Neural crest cell (in vitro differentiated cells): ENCODE measurements around the gene HOXC11. TPM values are rescaled to one million over a fixed set of nuclear protein-coding genes. Genes with fewer than 3 reads are reported as not detected.
A peak's percentile ranks its signal among the peaks of the same experiment; 100 is the strongest.

Experiments used
- DNase-seq: peaks from one replicate; pipeline ENCODE4 v3.0.0; 2021; ENCODE audit warnings: low read depth, mixed read lengths, low spot score
- H3K27ac Mint-ChIP-seq: one replicate; pipeline ENCODE4 v1.8.0; 2021; ENCODE audit warnings: mild to moderate bottlenecking, mixed read lengths; ENCODE audit not compliant: unreplicated experiment
- H3K27me3 Mint-ChIP-seq: 2 replicates; pipeline ENCODE4 v1.8.0; 2021; ENCODE audit warnings: low read depth, mild to moderate bottlenecking, mixed read lengths
- H3K36me3 Mint-ChIP-seq: 2 replicates; pipeline ENCODE4 v1.8.0; 2021; ENCODE audit warnings: low read depth, mild to moderate bottlenecking, mixed read lengths
- H3K4me1 Mint-ChIP-seq: 2 replicates; pipeline ENCODE4 v1.8.0; 2021; ENCODE audit warnings: mixed read lengths
- H3K4me3 Mint-ChIP-seq: one replicate; pipeline ENCODE4 v1.8.0; 2021; ENCODE audit warnings: mild to moderate bottlenecking, mixed read lengths
- H3K9me3 Mint-ChIP-seq: 2 replicates; pipeline ENCODE4 v1.8.0; 2021; ENCODE audit warnings: mixed read lengths
- long read RNA-seq: library from polyadenylated mRNA; unstranded; transcript quantifications from one replicate; pipeline ENCODE4 v2.0.0, GENCODE V29; 2020
- total RNA-seq: library from RNA; stranded (reverse); gene quantifications from 2 replicates; pipeline ENCODE4 v1.2.1, GENCODE V29; 2021
- TF ChIP-seq, protein P1 (sequence below): fragments of 200-600 bp; sonication (generic); conservative IDR thresholded peaks from 2 replicates; pipeline ENCODE4 v1.5.0; 2021; ENCODE audit warnings: antibody characterized with exemption, mild to moderate bottlenecking

The HOXC11 gene
- not detected in 2 replicates for total RNA-seq
- long read RNA-seq = 0 reads

DNA sequence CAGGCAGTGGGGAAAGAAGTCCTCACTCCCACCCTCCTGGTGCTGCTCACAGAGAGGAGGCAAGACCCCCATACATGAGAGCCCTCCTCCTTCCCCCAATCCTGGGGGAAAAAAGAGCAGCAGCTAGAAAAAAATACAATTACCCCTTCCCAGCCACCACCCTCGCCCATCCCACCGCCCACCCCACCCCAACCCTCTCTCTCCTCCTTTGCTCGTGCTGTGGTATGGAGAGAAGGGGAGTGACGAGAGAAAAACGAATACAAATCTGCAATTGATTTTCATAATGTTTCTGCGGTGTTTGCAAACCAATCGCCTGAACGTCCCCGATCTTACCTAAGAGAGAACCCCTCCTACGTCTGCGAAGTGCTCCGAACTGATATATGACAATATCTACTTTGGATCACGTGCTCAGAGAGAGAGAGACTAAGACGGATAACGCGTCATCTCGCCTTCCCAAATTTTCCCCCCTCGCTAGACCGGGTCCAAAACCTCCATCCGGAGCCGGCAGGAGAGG is at the start of gene HOXC11:
Gene HOXC11 (plus strand): TSS at position 405 of the 514 bp plus-strand sequence. CDS start 116 bp downstream, outside the sequence.
- H3K27ac Mint-ChIP-seq = no peak within 1 kb of the TSS
- H3K4me1 Mint-ChIP-seq = no peaks in the 10 kb centered on the region
- H3K4me3 Mint-ChIP-seq = peak within 1 kb of the TSS; percentile 34
- DNase-seq = no peak
- peaks cover 98% of the 10 kb centered on the region for H3K27me3 Mint-ChIP-seq
- H3K9me3 Mint-ChIP-seq = no peaks in the 10 kb centered on the region
- TF ChIP-seq, protein P1, sequence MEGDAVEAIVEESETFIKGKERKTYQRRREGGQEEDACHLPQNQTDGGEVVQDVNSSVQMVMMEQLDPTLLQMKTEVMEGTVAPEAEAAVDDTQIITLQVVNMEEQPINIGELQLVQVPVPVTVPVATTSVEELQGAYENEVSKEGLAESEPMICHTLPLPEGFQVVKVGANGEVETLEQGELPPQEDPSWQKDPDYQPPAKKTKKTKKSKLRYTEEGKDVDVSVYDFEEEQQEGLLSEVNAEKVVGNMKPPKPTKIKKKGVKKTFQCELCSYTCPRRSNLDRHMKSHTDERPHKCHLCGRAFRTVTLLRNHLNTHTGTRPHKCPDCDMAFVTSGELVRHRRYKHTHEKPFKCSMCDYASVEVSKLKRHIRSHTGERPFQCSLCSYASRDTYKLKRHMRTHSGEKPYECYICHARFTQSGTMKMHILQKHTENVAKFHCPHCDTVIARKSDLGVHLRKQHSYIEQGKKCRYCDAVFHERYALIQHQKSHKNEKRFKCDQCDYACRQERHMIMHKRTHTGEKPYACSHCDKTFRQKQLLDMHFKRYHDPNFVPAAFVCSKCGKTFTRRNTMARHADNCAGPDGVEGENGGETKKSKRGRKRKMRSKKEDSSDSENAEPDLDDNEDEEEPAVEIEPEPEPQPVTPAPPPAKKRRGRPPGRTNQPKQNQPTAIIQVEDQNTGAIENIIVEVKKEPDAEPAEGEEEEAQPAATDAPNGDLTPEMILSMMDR = no peak
- peaks cover 7% of the 10 kb centered on the region for H3K36me3 Mint-ChIP-seq

DNA sequence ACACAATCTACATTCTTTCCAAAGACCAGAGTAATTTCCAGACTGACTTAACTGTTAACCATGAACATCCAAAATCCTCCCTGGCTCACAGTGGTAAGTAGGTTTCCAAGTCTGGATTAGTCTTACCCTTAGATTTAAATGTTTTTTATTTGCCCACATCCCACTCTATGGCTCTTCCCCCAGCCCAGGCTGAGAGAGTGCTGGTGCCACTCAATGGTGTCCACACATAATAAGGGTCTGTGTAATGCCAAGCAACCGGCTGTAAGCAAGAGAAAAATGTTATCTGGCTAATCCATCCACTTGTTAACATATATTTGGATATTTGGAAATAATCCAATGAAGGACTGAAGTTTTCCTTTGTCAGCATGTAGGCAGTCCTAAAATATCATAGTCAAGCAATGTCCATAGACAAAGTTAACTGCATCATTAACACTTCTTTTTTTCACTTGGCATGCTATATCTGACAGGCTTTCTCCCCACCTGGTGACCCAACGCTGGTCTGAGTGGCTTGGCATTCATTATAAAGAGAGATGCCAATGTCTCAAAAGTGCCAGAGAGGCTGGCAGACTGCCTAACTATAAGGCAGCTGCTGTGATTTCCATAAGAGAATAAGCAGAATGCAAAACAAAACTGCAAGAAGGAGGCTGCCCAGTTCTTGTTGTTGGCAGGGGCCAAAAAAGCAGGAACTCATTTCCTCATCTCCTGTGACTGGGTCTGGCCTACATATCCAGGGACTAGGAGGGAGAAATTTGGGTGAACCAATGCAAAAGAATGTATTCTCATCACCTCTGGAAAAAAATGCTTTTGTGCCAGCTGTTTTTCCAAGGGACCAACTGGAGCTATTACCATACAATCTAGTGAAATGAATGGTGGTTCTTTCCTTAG is 48.2 kb upstream of the HOXC11 start:
- no peak for DNase-seq
- no peak overlapping the region for H3K27ac Mint-ChIP-seq
- H3K27me3 Mint-ChIP-seq = peaks cover 99% of the 10 kb centered on the region
- no peaks in the 10 kb centered on the region for H3K9me3 Mint-ChIP-seq
- H3K4me1 Mint-ChIP-seq = no peaks in the 10 kb centered on the region
- H3K36me3 Mint-ChIP-seq = no peaks in the 10 kb centered on the region
- TF ChIP-seq, protein P1 = no peak
- H3K4me3 Mint-ChIP-seq = no peak overlapping the region

DNA sequence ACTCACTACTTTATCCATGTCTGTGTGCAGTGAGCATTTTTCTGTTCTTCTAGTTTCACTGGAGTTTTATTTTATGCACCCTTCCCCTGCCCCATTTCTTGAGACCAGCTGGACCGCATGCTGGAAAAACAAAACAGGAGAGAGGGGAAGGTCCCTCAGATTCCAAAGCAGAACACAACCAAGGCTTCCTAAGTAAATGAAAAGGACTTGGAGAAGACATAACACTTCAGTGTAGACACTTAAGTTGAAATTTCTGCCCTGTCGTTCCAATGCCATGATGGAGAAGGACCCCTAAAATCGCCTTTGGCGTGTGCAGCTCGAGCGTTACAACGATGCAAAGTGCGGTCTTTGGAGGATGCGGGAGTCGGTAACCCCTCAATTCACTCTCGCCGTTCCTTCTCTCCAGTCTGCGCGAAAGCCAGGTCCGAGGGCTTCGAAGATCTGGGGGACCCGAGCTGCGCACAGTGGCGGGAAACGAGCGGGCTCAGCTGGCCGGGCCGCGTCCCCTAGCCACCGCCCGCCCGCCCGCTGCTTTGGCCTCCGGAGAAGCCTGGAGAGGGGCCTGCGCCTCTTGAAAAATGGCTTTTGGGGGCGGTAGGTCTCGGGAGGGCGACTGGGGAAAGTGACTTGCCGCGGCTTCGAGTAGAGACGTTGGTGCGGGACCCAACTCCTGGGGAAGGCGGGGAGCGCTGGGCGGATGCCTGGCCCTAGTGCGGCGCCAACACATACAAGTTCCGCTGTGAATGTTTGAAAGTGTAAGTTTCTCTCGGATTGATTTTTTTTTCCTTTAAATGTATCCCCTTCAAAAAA is 45.5 kb upstream of the HOXC11 start:
- no peak overlapping the region for H3K27ac Mint-ChIP-seq
- H3K36me3 Mint-ChIP-seq = peaks cover 4% of the 10 kb centered on the region
- TF ChIP-seq, protein P1 = no peak
- no peak for DNase-seq
- peaks cover 5% of the 10 kb centered on the region for H3K9me3 Mint-ChIP-seq
- no peaks in the 10 kb centered on the region for H3K4me1 Mint-ChIP-seq
- no peak overlapping the region for H3K4me3 Mint-ChIP-seq
- peaks cover 100% of the 10 kb centered on the region for H3K27me3 Mint-ChIP-seq

DNA sequence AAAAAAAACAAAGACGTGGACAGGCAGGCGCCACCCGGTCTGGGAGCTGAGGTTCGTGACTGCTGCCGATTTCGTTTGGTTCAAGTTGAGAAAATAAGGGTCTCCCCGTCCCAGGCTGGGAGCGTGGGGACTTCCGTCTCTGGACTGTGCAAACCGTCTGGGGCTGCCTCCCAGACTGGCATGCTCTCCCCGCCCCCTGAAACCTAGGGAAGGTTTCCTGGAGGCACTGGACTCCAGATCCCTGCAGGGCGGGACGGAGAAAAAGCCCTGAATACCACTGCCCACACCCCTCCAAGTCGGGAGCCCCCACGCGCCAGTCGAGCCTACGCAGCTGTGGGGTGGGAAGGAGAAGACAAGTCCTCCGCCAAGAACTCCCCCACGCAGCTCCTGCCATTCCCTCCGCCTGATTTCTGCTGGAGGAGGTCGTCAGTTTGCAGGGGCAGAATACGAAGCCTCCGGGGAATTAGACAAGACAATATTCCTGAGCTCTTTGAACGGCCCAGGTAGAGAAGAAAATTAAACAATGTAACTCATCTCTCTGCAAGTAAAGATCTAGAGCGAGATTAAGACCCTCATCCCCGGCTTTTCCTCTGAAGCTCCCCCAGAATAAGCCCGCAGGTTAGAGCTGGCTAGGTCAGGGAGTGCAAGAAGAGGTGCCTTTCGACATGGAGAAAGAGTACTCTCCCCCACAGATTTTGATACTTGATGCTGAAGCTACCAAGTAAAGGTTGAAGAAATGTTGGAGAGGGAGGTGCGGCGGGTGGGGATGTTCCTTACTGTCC is 44.7 kb upstream of the HOXC11 start:
- Mint-ChIP-seq H3K4me1 (no peaks in the 10 kb centered on the region), H3K27me3 (peaks cover 100% of the 10 kb centered on the region), H3K27ac (no peak overlapping the region), H3K9me3 (peaks cover 5% of the 10 kb centered on the region), H3K36me3 (peaks cover 4% of the 10 kb centered on the region), H3K4me3 (no peak overlapping the region)
- TF ChIP-seq, protein P1 = no peak
- no peak for DNase-seq

DNA sequence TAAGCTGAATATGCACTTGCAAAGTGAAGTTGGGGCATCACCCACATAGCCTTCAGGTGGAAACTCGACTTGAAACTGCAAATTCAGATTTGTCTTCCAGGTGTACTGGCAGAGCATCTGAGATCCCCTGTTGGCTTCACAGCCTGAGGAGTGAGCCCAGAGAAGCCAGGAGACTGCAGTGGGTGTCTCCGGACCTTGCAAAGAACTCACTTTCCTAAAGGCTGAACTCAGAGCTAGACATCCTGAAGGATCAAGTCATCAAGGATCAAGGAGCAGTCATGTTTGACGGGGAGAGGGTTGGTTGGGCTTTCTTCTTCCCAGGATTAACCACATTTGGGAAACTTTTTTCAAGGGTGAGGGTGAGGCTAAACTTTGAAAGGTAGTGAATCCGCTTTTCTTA is 43.4 kb upstream of the HOXC11 start:
- TF ChIP-seq, protein P1 = no peak
- Mint-ChIP-seq H3K9me3 (peaks cover 5% of the 10 kb centered on the region), H3K36me3 (peaks cover 4% of the 10 kb centered on the region), H3K4me1 (no peaks in the 10 kb centered on the region), H3K27ac (no peak overlapping the region), H3K27me3 (peaks cover 100% of the 10 kb centered on the region), H3K4me3 (no peak overlapping the region)
- no peak for DNase-seq
